MCF 10A (cell line): Measurements from ENCODE around the gene KLHL15. TPM values are rescaled to one million over a fixed set of nuclear protein-coding genes. Genes with fewer than 3 reads are reported as not detected.

Experiments
- BruUV-seq: library from RNA; stranded (reverse); fragments of 400-500 nt; replicated peaks from 2 replicates; lab custom pipeline; 2021; lab: Mats Ljungman, UMichigan
- CTCF ChIA-PET: fragments of 300-600 bp; sonication (Branson Sonifier 250); formaldehyde crosslinking; extraction: SDS; loops from one replicate; lab custom pipeline; 2021; ENCODE audit warnings: antibody characterized with exemption, inconsistent platforms; lab: Yijun Ruan, JAX
- POLR2A ChIA-PET: fragments of 300-600, 350-650 bp; sonication (Branson Sonifier 250); formaldehyde crosslinking; extraction: SDS; loops from one replicate; lab custom pipeline; 2020; ENCODE audit warnings: antibody characterized with exemption, inconsistent platforms; lab: Yijun Ruan, JAX
- DNase-seq: peaks from one replicate; pipeline ENCODE4 v3.0.0-alpha.2; 2018; ENCODE audit not compliant: unreplicated experiment
- H3K27ac Mint-ChIP-seq: one replicate; pipeline ENCODE4 v1.8.0; 2022; ENCODE audit warnings: mild to moderate bottlenecking, low read depth, mixed read lengths; ENCODE audit not compliant: unreplicated experiment
- H3K27me3 Mint-ChIP-seq: one replicate; pipeline ENCODE4 v1.8.0; 2022; ENCODE audit warnings: mixed read lengths; ENCODE audit not compliant: insufficient read depth, unreplicated experiment
- H3K36me3 Mint-ChIP-seq: one replicate; pipeline ENCODE4 v1.8.0; 2022; ENCODE audit warnings: mild to moderate bottlenecking, moderate library complexity, mixed read lengths; ENCODE audit not compliant: insufficient read depth, unreplicated experiment
- H3K4me1 Mint-ChIP-seq: one replicate; pipeline ENCODE4 v1.8.0; 2022; ENCODE audit warnings: mixed read lengths; ENCODE audit not compliant: insufficient read depth, unreplicated experiment
- H3K4me3 Mint-ChIP-seq: one replicate; pipeline ENCODE4 v1.8.0; 2022; ENCODE audit warnings: mild to moderate bottlenecking, moderate library complexity, mixed read lengths; ENCODE audit not compliant: unreplicated experiment
- H3K9me3 Mint-ChIP-seq: one replicate; pipeline ENCODE4 v1.8.0; 2022; ENCODE audit warnings: mixed read lengths; ENCODE audit not compliant: unreplicated experiment
- intact Hi-C: fragments of 100-400 bp; cut with micrococcal nuclease; formaldehyde crosslinking; loops from 2 replicates; pipeline ENCODE4 v1.14.1; 2022
- total RNA-seq: library from RNA; stranded (reverse); gene quantifications from 2 replicates; pipeline ENCODE4 v1.2.3, GENCODE V29; 2022
- TF ChIP-seq, protein P1 (sequence below): fragments of 200-600 bp; IDR thresholded peaks from one replicate; pipeline ENCODE4 v1.8.0; 2022; ENCODE audit warnings: antibody characterized with exemption, mild to moderate bottlenecking; ENCODE audit not compliant: unreplicated experiment

Gene KLHL15
- total RNA-seq, 1 experiment from 2014 or later = 4.8 TPM

DNA sequence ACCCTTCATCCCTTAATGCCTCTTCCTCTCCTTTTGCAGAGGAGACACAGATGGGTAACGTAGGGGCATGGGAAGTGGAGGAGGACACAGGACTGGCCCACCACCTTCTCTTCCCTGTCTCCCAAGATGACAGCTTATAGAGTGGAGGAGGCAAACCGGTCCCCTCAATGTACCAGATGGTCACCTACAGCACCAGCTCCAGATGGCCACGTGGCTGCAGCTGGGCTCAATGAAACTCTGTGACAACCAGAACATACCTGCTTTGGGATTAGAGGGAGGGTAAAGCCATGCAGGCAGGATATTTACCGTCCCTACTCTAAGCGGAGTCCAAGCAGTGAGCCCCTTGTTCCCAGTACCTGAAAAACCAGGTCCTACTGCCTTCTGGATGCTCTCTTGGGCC is 7.5 kb upstream of the KLHL15 start:
- DNase-seq = no peak
- TF ChIP-seq, protein P1, sequence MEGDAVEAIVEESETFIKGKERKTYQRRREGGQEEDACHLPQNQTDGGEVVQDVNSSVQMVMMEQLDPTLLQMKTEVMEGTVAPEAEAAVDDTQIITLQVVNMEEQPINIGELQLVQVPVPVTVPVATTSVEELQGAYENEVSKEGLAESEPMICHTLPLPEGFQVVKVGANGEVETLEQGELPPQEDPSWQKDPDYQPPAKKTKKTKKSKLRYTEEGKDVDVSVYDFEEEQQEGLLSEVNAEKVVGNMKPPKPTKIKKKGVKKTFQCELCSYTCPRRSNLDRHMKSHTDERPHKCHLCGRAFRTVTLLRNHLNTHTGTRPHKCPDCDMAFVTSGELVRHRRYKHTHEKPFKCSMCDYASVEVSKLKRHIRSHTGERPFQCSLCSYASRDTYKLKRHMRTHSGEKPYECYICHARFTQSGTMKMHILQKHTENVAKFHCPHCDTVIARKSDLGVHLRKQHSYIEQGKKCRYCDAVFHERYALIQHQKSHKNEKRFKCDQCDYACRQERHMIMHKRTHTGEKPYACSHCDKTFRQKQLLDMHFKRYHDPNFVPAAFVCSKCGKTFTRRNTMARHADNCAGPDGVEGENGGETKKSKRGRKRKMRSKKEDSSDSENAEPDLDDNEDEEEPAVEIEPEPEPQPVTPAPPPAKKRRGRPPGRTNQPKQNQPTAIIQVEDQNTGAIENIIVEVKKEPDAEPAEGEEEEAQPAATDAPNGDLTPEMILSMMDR = no peak
- no peaks in the 10 kb centered on the region for H3K36me3 Mint-ChIP-seq
- H3K27me3 Mint-ChIP-seq = peaks cover 48% of the 10 kb centered on the region
- H3K4me3 Mint-ChIP-seq = no peak overlapping the region
- H3K4me1 Mint-ChIP-seq = no peaks in the 10 kb centered on the region
- H3K9me3 Mint-ChIP-seq = no peaks in the 10 kb centered on the region
- no peak overlapping the region for H3K27ac Mint-ChIP-seq
- no TSS peak for BruUV-seq
- POLR2A ChIA-PET = interaction anchor here (2.5 kb wide), 1 partner anchor 8 kb away, joined by 9 read pairs; no protein-coding TSS in a partner anchor
- intact Hi-C loops = no loop called here
- CTCF ChIA-PET = no interaction called here

DNA sequence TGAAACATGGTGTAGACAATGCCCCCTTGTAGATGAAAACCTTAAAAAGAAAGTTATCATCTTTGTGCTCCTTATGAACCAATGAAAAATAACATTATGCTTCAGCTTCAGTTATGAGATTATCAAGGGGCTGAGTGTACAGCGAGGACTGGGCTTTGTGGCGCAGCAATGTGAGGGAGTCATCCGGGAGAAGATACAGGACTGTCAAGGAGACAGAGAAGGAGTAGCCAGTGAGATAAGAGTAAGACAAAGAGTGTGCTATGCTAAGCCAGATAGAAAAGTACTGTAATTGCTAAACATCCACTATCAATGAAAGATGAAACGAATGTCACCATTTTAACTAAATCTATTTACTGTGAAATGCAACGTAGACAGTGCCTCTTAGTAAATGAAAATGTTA is 3.6 kb upstream of the KLHL15 start:
- Mint-ChIP-seq H3K9me3 (no peaks in the 10 kb centered on the region), H3K27ac (no peak overlapping the region), H3K27me3 (peaks cover 27% of the 10 kb centered on the region), H3K4me3 (no peak overlapping the region), H3K36me3 (no peaks in the 10 kb centered on the region), H3K4me1 (no peaks in the 10 kb centered on the region)
- no TSS peak for BruUV-seq
- intact Hi-C loops = no loop called here
- TF ChIP-seq, protein P1 = no peak
- DNase-seq = no peak
- POLR2A ChIA-PET = interaction anchor here (0.8 kb wide), 1 partner anchor 23 kb away, joined by 3 read pairs; no protein-coding TSS in a partner anchor
- CTCF ChIA-PET = interaction anchor here (0.6 to 1.4 kb wide), 2 partner anchors 23 to 118 kb away, joined by 3 read pairs; no protein-coding TSS in a partner anchor

- no peaks in the 10 kb centered on the region for H3K9me3 Mint-ChIP-seq
- H3K4me3 Mint-ChIP-seq = no peak overlapping the region
- no peaks in the 10 kb centered on the region for H3K36me3 Mint-ChIP-seq
- no TSS peak for BruUV-seq
- CTCF ChIA-PET = interaction anchor here (0.6 to 4.4 kb wide), 2 partner anchors 26 to 1010 kb away, joined by 3 to 23 read pairs; partner anchors contain the start of gene EIF2S3
- POLR2A ChIA-PET = interaction anchor here (6.6 kb wide), 1 partner anchor 27 kb away, joined by 114 read pairs; the partner anchor contains the start of gene EIF2S3
- H3K4me1 Mint-ChIP-seq = no peaks in the 10 kb centered on the region
- H3K27me3 Mint-ChIP-seq = peaks cover 38% of the 10 kb centered on the region
- H3K27ac Mint-ChIP-seq = no peak overlapping the region
- DNase-seq = no peak
- TF ChIP-seq, protein P1 = no peak
- intact Hi-C loops = no loop called here
Measured at GRCh38 chrX:24027985-24028384, 999 bp upstream of the KLHL15 start.

DNA sequence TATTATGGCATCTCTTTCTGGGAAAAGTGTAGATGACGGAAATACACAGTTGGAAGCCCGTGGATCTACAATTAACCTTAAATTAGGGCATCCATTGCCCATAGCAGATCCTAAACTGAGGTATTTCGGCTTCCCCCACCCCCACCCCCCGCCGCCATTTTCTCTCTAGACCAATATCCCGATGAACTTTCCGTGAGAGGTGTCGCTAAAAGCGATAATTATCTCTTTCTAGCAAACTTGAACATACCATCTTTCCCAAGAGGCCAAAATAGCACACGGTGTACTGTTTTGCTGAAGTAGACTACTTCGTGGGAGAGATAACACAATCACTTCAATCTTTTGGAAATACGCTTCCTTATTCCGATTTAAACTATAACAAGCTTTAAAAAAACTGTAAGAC is 554 bp downstream of the KLHL15 start:
- peaks cover 41% of the 10 kb centered on the region for H3K27me3 Mint-ChIP-seq
- H3K4me1 Mint-ChIP-seq = no peaks in the 10 kb centered on the region
- ChIA-PET CTCF (interaction anchor here (0.6 to 4.4 kb wide), 7 partner anchors 26 to 226 kb away, joined by 3 to 23 read pairs (median 5); partner anchors contain the start of gene EIF2S3), POLR2A (interaction anchor here (0.5 to 6.6 kb wide), 18 partner anchors 9 to 1257 kb away, joined by 3 to 114 read pairs (median 3); partner anchors contain the start of genes APOO, CXorf58, EIF2S3 and SAT1)
- no TSS peak for BruUV-seq
- H3K27ac Mint-ChIP-seq = peak overlapping the region; percentile 77
- TF ChIP-seq, protein P1 = no peak
- intact Hi-C loops = no loop called here
- no peaks in the 10 kb centered on the region for H3K9me3 Mint-ChIP-seq
- DNase-seq = no peak
- peak overlapping the region; percentile 73 for H3K4me3 Mint-ChIP-seq
- H3K36me3 Mint-ChIP-seq = peaks cover 6% of the 10 kb centered on the region
